Measurements from ENCODE around the gene SMC1B. TPM values are rescaled to one million over a fixed set of nuclear protein-coding genes. Genes with fewer than 3 reads are reported as not detected.

The SMC1B gene
- total RNA-seq = not detected in 2 replicates

GRCh38 chr22:45413368-45414211, at the start of gene SMC1B, which contains the start of gene RIBC2:
SMC1B (minus strand) TSS chr22:45413599; CDS start chr22:45413567, 32 bp downstream.
RIBC2 (plus strand) TSS chr22:45413693; CDS start chr22:45413887, 194 bp downstream.

GRCh38 chr22:45309422-45310227, 103.8 kb downstream of the SMC1B start, which contains the start of gene FAM118A:
FAM118A (plus strand) TSS chr22:45309934; CDS start chr22:45322380, 12,446 bp downstream.

Other genes starting within 250 kb of the SMC1B start
- gene NUP50, start 249.7 kb downstream of the SMC1B start, total RNA-seq = 62.3 and 64.6 TPM in 2 replicates
- 49.9 and 171 TPM in 2 replicates for gene KIAA0930, start 172.7 kb downstream of the SMC1B start, total RNA-seq
- gene UPK3A, start 128.7 kb downstream of the SMC1B start, total RNA-seq = not detected in 2 replicates
- gene FAM118A, start 103.7 kb downstream of the SMC1B start, total RNA-seq = 12.3 and 22.0 TPM in 2 replicates
- not detected in 2 replicates for gene RIBC2, start 94 bp upstream of the SMC1B start, total RNA-seq
- gene FBLN1, start 89.3 kb upstream of the SMC1B start, total RNA-seq = 11.6 and 154 TPM in 2 replicates